HG03378 (cell line): ENCODE results near the gene SOX1.

Experiments
- ATAC-seq: cut with Tn5 transposase; IDR thresholded peaks from one replicate; pipeline ENCODE4 v1.9.1; 2021; ENCODE audit warnings: mild to moderate bottlenecking, moderate library complexity; ENCODE audit not compliant: unreplicated experiment

The SOX1 gene

GRCh38 chr13:112067116-112067741, at the start of gene SOX1:
SOX1 (plus strand) TSS chr13:112067149; CDS start chr13:112067659, 510 bp downstream.
- ATAC-seq: no peak

- no peak for ATAC-seq
Observed at GRCh38 chr13:112024577-112024976, 42.4 kb upstream of the SOX1 start.

GRCh38 chr13:112027250-112027649, 39.7 kb upstream of the SOX1 start:
- ATAC-seq: no peak

GRCh38 chr13:112028481-112028880, 38.5 kb upstream of the SOX1 start:
- ATAC-seq: no peak

- no peak for ATAC-seq
Observed at GRCh38 chr13:112029143-112029542, 37.8 kb upstream of the SOX1 start.

GRCh38 chr13:112032186-112032993, 34.6 kb upstream of the SOX1 start:
- no peak for ATAC-seq

GRCh38 chr13:112034231-112034630, 32.7 kb upstream of the SOX1 start:
- ATAC-seq: no peak

GRCh38 chr13:112034846-112035245, 32.1 kb upstream of the SOX1 start:
- no peak for ATAC-seq

- ATAC-seq: no peak
Observed at GRCh38 chr13:112042496-112042895, 24.5 kb upstream of the SOX1 start.

- ATAC-seq: no peak
Observed at GRCh38 chr13:112052213-112052612, 14.7 kb upstream of the SOX1 start.

GRCh38 chr13:112053167-112053743, 13.7 kb upstream of the SOX1 start:
- ATAC-seq: no peak

- ATAC-seq: no peak
Observed at GRCh38 chr13:112053744-112054615, 13.0 kb upstream of the SOX1 start.

GRCh38 chr13:112054616-112055015, 12.3 kb upstream of the SOX1 start:
- no peak for ATAC-seq

- no peak for ATAC-seq
Observed at GRCh38 chr13:112055036-112055914, 11.7 kb upstream of the SOX1 start.

GRCh38 chr13:112055915-112056269, 11.1 kb upstream of the SOX1 start:
- ATAC-seq: no peak

- ATAC-seq: no peak
Observed at GRCh38 chr13:112056284-112056727, 10.6 kb upstream of the SOX1 start.

GRCh38 chr13:112056739-112057438, 10.1 kb upstream of the SOX1 start:
- ATAC-seq: no peak

- no peak for ATAC-seq
Observed at GRCh38 chr13:112057439-112057735, 9.6 kb upstream of the SOX1 start.

- ATAC-seq: no peak
Observed at GRCh38 chr13:112057736-112058518, 9.0 kb upstream of the SOX1 start.
